HG02973 (cell line): ENCODE results near the gene SFRP4.
"Not testable (repeated sequence)": the region's sequence is repeated elsewhere in the genome, so short reads cannot be mapped to it uniquely, and the experiment has no call there.

Source experiments
- ATAC-seq: cut with Tn5 transposase; IDR thresholded peaks from one replicate; pipeline ENCODE4 v1.9.1; 2021; ENCODE audit warnings: moderate library complexity; ENCODE audit not compliant: unreplicated experiment

The SFRP4 gene

GRCh38 chr7:37916673-37917660 is at the start of gene SFRP4:
Gene SFRP4, minus strand, starts transcription at chr7:37916817. Its CDS starts 280 bp downstream, at chr7:37916537.
- no peak for ATAC-seq

DNA sequence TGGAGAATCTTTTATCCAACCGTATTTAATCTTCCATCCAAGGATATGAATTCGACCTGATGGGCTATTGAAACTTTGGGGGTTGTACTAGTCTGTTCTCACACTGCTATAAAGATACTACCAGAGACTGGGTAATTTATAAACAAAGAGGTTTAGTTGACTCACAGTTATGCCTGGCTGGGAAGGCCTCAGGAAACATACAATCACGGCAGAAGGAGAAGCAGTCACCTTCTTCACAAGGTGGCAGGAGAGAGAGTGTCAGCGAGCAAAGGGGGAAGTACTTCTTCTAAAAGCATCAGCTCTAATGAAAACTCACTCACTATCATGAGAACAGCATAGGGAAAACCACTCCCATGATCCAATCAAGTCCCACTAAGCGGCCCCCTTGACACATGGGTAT is 47.6 kb upstream of the SFRP4 start:
- no peak for ATAC-seq

- ATAC-seq = no peak
Measured at GRCh38 chr7:37961251-37961650, 44.6 kb upstream of the SFRP4 start.

DNA sequence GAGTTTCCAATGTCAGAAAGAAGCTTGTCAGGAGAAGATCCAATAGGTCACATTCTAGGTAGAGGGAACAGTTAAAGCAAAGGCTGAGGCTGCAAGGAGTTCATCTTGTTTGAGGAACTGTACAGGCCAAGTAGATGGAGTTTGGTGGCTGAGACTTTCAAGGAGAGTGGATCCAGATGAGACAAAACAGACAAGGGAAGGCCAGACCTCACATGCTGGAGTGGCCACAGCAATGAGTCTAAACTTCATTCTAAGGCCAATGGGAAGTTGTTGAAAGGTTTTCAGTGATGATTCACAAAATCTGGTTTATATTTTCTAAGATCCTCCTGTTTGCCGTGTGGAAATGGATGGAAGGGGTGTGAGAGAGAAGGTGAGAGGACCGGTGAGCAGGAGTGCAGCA is 43.9 kb upstream of the SFRP4 start:
- ATAC-seq = no peak

DNA sequence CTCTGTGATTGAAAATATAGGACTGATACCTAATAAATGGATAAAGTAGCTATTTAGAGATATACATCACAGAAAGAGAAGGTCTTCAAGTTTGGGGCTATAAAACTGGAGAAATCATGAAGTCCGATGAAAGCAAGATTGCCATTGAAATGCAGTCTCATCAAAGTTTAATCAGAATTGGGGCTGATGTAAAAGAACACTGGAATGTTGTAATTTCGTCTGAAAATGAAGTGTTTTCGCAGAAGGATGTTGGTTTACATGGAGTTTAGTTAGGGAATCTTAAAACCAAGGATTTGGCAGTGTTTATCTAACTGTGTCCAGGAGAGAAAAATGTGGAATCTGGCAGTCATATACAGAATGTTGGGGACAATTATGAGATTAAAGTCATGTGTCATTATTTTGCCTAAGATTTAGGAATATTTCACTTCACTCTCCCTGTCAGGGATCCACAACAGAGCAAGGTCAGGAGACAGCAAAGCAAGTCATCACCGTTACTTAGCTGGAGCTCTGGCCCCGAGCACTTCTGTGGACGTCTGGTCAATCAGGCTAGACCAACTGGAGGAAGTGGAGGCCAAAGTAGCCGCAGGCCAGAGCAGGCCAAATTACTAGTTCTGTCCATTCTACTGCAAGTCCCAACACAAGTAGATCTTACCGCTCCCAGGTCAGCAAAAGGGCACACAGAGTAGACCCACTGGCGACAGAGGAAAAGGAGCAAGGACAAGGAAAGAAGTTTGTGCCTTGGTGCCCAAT is 40.8 kb upstream of the SFRP4 start:
- ATAC-seq = no peak

GRCh38 chr7:37956791-37957190 is 40.2 kb upstream of the SFRP4 start:
- ATAC-seq = no peak

DNA sequence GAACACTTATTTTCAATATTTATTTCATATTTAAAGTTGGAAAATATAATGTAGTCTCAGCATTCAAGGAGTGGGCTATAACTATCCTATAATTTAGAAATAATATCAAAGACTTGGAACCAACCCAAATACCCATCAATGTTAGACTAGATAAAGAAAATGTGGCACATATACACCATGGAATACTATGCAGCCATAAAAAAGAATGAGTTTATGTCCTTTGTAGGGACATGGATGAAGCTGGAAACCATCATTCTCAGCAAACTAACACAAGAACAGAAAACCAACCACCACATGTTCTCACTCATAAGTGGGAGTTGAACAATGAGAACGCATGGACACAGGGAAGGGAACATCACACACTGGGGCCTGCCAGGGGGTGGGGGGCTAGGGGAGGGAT is 37.6 kb upstream of the SFRP4 start:
- ATAC-seq = not testable (repeated sequence)

DNA sequence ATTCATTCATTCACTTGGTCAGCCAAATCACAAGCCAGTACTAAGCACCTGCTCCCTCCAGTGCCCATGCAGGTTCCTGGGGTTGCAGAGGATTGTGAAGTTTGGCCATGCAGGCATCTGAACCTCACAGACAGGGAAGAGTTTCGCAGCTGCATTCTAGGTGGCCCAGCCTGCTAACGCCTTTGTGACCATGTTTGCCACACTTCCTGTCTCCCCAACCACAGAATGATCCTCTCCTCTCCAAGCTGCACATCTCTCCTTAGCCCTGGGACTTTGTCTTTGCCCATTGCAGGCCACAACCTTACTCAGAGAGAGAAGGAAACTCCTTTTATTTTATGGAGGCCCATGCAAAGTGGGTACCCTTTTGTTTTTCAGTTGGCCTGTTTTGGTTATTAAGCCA is 35.6 kb upstream of the SFRP4 start:
- ATAC-seq = no peak

GRCh38 chr7:37947941-37948210 is 31.3 kb upstream of the SFRP4 start:
- ATAC-seq = no peak

DNA sequence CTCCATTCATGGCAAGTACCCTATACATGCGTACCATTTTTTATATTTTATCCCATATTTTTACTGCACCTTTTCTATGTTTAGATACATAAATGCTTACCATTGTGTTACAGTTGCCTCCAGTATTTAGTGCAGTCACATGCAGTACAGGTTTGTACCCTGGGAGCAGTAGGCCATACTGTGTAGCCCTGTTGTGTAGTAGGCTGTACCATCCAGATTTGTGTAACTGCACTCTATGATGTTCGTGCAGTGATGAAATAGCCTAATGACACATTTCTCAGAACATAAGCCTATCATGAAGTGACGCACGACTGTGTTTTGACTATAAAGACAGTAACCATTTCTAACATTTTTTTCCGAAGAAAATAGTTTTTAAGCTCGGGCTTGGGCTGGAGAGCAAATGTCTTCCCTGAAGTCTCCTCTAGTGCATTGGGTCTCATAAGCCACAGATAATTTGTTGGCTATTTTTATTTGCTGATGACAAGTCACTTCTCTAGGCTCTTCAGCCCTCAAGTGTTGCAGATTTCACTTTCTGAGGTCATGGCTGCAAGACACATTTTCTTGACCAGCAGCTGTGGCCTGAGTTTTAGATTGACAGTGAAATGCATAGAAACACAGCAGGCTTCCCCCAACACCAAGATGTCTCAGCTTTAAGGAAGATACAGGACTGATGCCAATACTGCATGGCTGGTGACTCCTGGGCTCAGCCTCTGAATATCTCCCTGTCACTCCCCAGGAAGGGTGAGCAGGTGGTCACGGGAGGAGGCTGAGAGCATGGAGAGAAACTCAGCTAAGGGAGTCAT is 30.7 kb upstream of the SFRP4 start:
- ATAC-seq = no peak

DNA sequence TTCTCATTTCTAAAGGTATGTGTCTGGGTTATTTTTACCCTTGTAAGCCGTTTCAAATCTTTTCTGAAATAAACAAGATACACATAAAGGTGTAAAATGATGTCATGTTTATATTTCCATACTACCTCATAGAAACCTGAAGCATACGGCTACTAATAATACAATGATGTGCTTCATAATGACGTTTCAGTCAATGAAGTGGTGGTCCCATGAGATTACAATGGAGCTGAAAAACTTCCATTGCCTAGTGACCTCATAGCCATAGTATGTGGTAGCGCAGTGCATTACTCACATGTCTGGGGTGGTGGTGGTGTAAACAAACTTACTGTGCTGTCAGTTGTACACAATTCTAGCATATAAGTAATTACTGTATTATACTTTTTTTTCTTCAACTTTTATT is 28.7 kb upstream of the SFRP4 start:
- ATAC-seq = no peak

DNA sequence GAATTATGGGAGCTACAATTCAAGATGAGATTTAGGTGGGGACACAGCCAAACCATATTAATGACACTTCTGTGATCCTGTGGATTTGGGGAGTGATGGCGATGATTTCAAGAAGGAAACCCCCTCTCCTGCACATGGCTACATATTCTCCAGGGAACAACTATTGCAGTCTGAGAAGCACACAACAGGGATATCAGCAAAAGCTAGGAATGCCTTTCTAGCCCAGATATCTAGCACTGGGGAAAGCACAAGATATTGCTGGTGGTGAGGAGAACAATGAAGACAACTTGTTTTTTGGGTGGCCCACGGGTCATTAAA is 28.1 kb upstream of the SFRP4 start:
- no peak for ATAC-seq

DNA sequence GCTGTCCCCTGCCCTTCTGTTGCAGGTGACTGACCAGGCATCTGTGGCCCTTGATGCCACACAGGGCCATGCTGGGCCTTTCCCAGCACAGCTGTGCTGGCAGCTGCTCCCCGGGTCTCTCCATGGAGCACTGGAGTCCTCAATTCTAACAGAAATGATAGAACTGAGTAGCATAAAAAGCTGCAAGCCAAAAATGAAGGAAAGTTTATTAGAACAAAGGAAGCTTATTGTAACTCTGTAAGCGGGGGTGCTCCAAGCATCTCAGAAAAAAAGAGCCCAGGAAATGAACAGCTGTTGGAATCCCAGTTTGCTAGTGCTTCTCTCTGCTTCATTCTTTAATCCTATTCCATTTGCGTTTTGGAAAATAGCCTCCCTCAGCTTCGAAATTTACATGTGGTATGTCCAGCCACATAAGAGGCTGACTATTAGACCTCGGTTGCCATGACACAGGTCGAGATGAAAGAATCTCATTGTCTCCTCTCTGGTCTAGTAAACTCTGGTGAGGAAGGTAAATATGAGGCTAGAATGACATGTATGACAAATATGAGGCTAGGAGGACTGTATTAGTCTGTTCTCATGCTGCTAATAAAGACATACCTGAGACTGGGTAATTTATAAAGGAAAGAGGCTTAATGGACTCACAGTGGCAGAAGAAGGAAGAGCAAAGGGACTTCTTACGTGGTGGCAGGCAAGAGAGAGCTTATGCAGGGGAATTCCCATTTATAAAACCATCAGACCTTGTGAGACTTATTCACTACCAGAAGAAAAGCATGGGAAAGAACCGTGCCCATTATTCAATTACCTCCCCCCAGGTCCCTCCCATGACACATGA is 27.5 kb upstream of the SFRP4 start:
- peak; percentile 61 for ATAC-seq

DNA sequence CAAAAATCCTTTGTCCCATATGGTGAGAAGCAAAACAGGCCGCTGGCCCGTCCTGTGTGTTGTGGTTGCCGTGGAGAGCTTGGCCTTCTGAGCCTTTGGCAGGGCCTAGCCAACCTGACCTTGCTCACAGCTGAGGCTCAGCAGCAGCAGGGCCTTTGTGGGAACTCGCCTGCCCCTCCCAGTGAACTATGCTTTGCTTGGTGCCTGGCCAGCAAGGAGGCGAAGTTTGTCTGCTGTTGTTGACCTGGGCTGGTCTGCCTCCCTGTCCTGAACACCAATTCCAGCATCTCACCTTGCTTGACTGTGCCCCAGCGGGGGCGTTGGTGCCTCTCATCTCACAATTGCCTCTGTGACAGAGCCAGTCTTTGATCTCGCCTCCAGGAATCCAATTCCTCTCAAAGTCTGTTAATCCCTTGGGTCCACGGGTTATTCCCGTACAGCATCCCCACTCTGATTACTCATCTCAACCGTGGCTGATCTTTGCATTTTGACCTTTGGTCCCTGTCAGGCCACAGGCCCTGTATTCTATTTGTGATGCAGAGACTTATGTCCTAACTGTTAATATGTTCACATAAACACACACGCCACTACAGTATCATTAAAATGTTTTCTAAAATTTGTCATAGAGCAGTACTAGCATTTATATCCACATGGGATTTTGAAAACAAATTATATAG is 26.5 kb upstream of the SFRP4 start:
- ATAC-seq = no peak

DNA sequence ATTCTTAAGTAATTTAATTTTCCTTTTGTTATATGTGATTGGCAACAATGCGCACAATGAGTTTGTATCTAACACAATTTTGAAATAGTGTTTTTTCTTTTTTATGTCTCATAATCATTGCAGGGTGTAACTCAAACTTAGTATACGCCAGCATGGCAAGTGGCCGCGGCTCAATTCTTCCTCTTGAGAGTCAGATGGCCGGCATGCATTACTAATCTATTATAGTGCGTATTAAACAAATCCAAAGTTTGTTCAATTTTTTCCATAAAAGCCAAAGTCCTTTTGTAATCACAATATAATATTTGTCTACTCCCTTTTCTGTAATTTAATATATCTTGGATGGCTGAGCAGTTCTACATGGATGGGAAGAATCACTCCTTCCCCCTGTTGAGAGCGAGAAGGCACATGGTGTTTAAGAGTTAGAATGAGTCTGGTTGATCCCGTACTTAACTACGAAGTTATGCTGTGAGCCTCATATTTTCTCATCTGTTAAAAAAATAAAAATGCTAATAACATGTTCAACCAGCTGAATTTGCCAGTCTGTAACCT is 16.5 kb upstream of the SFRP4 start:
- no peak for ATAC-seq

DNA sequence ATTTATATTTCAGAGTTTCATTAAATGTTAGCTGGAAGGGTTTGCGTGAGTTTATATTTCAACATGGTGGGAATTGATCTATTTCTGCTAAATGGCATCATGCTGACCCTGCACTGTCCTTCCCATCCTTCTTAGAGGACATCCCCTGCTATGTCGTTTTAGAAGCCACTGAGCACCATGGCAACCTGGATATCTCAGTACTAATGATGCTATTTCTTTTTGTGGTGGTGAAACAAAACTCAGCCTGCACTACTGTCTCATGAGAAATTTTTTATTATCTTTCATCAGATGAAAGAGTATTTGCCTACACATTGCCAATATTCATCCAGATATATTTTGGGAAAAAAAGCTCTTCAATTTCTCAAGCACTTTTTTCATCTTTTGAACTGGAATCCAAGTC is 15.9 kb upstream of the SFRP4 start:
- ATAC-seq = no peak

DNA sequence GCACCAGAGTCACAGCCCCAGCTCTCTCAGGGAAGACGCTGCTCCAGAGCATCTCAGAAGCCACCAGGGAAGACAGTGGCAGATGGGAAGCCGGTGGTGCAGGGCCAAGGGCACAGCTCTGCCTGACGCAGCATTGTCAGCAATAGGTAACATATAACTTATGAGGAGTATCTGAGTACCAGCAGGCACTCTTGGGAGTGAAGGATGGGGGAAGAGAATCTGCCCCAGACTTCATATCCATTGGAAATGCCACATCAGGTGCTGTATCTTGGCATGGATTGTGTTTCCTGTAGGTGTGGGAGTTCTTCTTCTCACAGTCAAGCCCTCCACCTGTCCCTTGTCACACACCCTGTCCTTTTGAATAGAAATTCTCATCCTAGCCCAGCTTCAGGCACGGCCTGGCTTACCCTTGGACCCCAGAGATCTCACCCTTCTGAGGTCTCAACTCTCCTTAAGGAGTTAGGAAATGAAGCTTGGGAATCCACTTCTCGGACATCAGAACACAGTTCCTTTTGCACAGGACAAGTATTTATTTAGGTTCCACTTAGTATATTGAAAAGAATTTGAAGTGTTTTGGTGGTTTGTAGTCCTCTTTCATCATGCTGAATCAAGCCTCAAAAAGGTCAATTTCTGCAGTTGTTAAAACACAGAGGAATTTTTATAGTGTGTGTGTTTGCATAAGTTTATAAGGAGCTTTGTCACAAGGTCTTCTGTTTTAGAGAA is 13.8 kb upstream of the SFRP4 start:
- ATAC-seq = no peak

- ATAC-seq = no peak
Measured at GRCh38 chr7:37928878-37929277, 12.3 kb upstream of the SFRP4 start.

GRCh38 chr7:37927773-37928444 is 11.3 kb upstream of the SFRP4 start:
- no peak for ATAC-seq
